K562 (cell line): ENCODE data around the gene GALT. TPM values are rescaled to one million over a fixed set of nuclear protein-coding genes. Genes with fewer than 3 reads are reported as not detected.

Experiments
- BACH1 ChIP-seq: fragments of 200-800 bp; sonication (Bioruptor generic); IDR thresholded peaks from 2 replicates; pipeline ENCODE4 v1.6.1; 2016; ENCODE audit warnings: missing genetic modification characterization, missing compliant biosample characterization
- BMI1 ChIP-seq: fragments of 150-350 bp; IDR thresholded peaks from 2 replicates; pipeline ENCODE4 v1.6.1; 2014; ENCODE audit warnings: low read length
- DDX20 ChIP-seq: fragments of 450-650 bp; IDR thresholded peaks from 2 replicates; pipeline ENCODE4 v1.6.1; 2016; ENCODE audit warnings: missing genetic modification characterization, low read depth, mild to moderate bottlenecking, missing compliant biosample characterization, moderate library complexity
- HDAC8 ChIP-seq: fragments of 450-650 bp; IDR thresholded peaks from 2 replicates; pipeline ENCODE4 v1.6.1; 2016; ENCODE audit warnings: mild to moderate bottlenecking, missing genetic modification characterization, moderate library complexity, missing compliant biosample characterization
- KLF1 ChIP-seq: fragments of 450-650 bp; IDR thresholded peaks from 2 replicates; pipeline ENCODE4 v1.6.1; 2016; ENCODE audit warnings: missing genetic modification characterization, missing compliant biosample characterization
- MTA3 ChIP-seq: fragments of 450-650 bp; formaldehyde crosslinking; IDR thresholded peaks from 2 replicates; pipeline ENCODE4 v1.6.1; 2017; ENCODE audit warnings: mild to moderate bottlenecking, borderline replicate concordance
- NBN ChIP-seq: fragments of 450-650 bp; IDR thresholded peaks from 2 replicates; pipeline ENCODE4 v1.6.1; 2016; ENCODE audit warnings: low read depth, mild to moderate bottlenecking
- OTX1 ChIP-seq: fragments of 450-650 bp; formaldehyde crosslinking; IDR thresholded peaks from 2 replicates; pipeline ENCODE4 v1.4.0; 2022; ENCODE audit warnings: mild to moderate bottlenecking
- RCOR1 ChIP-seq, 2 experiments: IDR thresholded peaks; 2 replicates each; pipeline ENCODE4 v1.6.1; 2012; ENCODE audit warnings: low read depth in 2 of 2, low read length in 2 of 2, borderline replicate concordance in 1 of 2, improper control_type of control experiment in 1 of 2
- RNF219 ChIP-seq: fragments of 250-450 bp; sonication (Bioruptor Pico); IDR thresholded peaks from 2 replicates; pipeline ENCODE4 v1.5.0; 2022; ENCODE audit warnings: mild to moderate bottlenecking
- RREB1 ChIP-seq: fragments of 250-450 bp; sonication (Bioruptor Pico); IDR thresholded peaks from 2 replicates; pipeline ENCODE4 v1.4.0; 2020
- SMAD3 ChIP-seq: fragments of 450-650 bp; formaldehyde crosslinking; conservative IDR thresholded peaks from 2 replicates; pipeline ENCODE4 v1.4.0; 2020; ENCODE audit warnings: mild to moderate bottlenecking
- SMARCA5 ChIP-seq: fragments of 450-650 bp; IDR thresholded peaks from 2 replicates; pipeline ENCODE4 v1.6.1; 2016
- TSC22D4 ChIP-seq: fragments of 450-650 bp; IDR thresholded peaks from 2 replicates; pipeline ENCODE4 v1.6.1; 2016; ENCODE audit warnings: missing genetic modification characterization, missing biosample characterization, control low read depth
- ZNF232 ChIP-seq: sonication (generic); formaldehyde crosslinking; IDR thresholded peaks from 2 replicates; pipeline ENCODE4 v1.8.0; 2022; ENCODE audit warnings: mild to moderate bottlenecking, missing genetic modification reagents
- ZNF324 ChIP-seq: fragments of 250-450 bp; sonication (Bioruptor Pico); IDR thresholded peaks from 2 replicates; pipeline ENCODE4 v1.4.0; 2020; ENCODE audit warnings: mild to moderate bottlenecking
- ZZZ3 ChIP-seq: fragments of 450-650 bp; IDR thresholded peaks from 2 replicates; pipeline ENCODE4 v1.6.1; 2016; ENCODE audit warnings: antibody characterized with exemption, mild to moderate bottlenecking, moderate library complexity
- polyA plus RNA-seq, 8 experiments: library from polyadenylated mRNA; depleted of rRNA in 4 of 8; stranded (reverse) in 5 of 8; unstranded in 3 of 8; fragments of >200 nt; fragmentation: Nextera tagmentation in 2 of 8; fragmentation: Illumina TruSeq in 1 of 8; extraction: Ambion mirVana in 2 of 8; extraction: Trizol in 1 of 8; gene quantifications; 2 replicates each; pipeline versions ENCODE4 v1.2.1 to v1.2.3, GENCODE V29; 2011 to 2014; ENCODE audit warnings: inconsistent platforms in 1 of 8, missing spikeins in 1 of 8
- total RNA-seq, 7 experiments: library from RNA; depleted of rRNA in 6 of 7; stranded (reverse); fragments of >200 nt in 6 of 7; fragmentation: Illumina TruSeq in 2 of 7; extraction: Trizol in 2 of 7; gene quantifications; 2 replicates each; pipeline versions ENCODE4 v1.2.1 to v1.2.3, GENCODE V29; 2011 to 2021; ENCODE audit warnings: low replicate concordance in 1 of 7

The GALT gene
- total and polyA plus RNA-seq, 9 of the 15 experiments (the other 6 are each of a cell fraction or from before 2014, with no cell fraction given) = 7.3 to 29.2 (median 15.6) TPM

- TF ChIP-seq RREB1 (no peak), TSC22D4 (no peak), HDAC8 (tag) (no peak), ZZZ3 (peak; percentile 59; the same call in 1 of the 2 replicates), ZNF232 (no peak), BACH1 (tag) (no peak), BMI1 (no peak), NBN (no peak), MTA3 (peak; percentile 86), SMARCA5 (peak; percentile 68), KLF1 (no peak), OTX1 (no peak), DDX20 (no peak), RNF219 (CRISPR knock-in tag) (no peak), ZNF324 (CRISPR knock-in tag) (no peak), SMAD3 (CRISPR knock-in tag) (no peak), RCOR1 (IDR thresholded peaks at IDR 0.05; ENCODE audit: borderline replicate concordance in 1 of 2, low read depth in 2 of 2, low read length in 2 of 2) (peak in 1 of 2 experiments; percentile 26; a peak in 1 of 4 replicates)
These were observed 19.1 kb downstream of the GALT start (continued) for GRCh38 chr9:34665381-34666250.
